K562 (cell line): Measurements from ENCODE around the gene PLCG2. TPM values are rescaled to one million over a fixed set of nuclear protein-coding genes. Genes with fewer than 3 reads are reported as not detected.
A peak's percentile ranks its signal among the peaks of the same experiment; 100 is the strongest.

Experiments used
- ATAC-seq: fragments of 200-7000 bp; cut with Tn5 transposase; 3 replicates; pipeline ENCODE4 v1.9.1; 2020; ENCODE audit warnings: moderate library complexity
- BruUV-seq: library from RNA; stranded (reverse); fragments of 400-500 nt; replicated peaks from 2 replicates; lab custom pipeline; 2021; lab: Mats Ljungman, UMichigan
- CTCF ChIA-PET: fragments of 300-600 bp; formaldehyde crosslinking; extraction: SDS; loops from one replicate; lab custom pipeline; 2021; ENCODE audit warnings: low intra/inter-chr PET ratio; lab: Yijun Ruan, JAX
- POLR2A ChIA-PET: fragments of 300-600, 350-650 bp; sonication (Branson Sonifier 250); formaldehyde crosslinking; extraction: SDS; loops from one replicate; lab custom pipeline; 2021; ENCODE audit warnings: antibody characterized with exemption, inconsistent platforms; lab: Yijun Ruan, JAX
- DNase-seq, 4 experiments: peaks; one replicate each; pipeline versions ENCODE4 v3.0.0 to v3.0.0-alpha.2; 2011 to 2018; ENCODE audit warnings: low spot score in 3 of 4, mixed read lengths in 3 of 4; ENCODE audit errors: extremely low read depth in 1 of 4
- FAIRE-seq: peaks from 2 replicates; lab custom pipeline; 2011; peaks lifted over from hg19 to GRCh38; lab: Jason Lieb, UNC
- H2AFZ ChIP-seq: 2 replicates; pipeline ENCODE4 v1.6.0; 2011; ENCODE audit warnings: low read depth, low read length, control low read depth, inconsistent platforms
- H3K27ac ChIP-seq: fragments of 200-600 bp; 3 replicates; pipeline ENCODE4 v1.8.0; 2011; ENCODE audit warnings: low read depth, mild to moderate bottlenecking, control low read depth, inconsistent platforms, low read length, moderate library complexity, mixed read lengths; ENCODE audit errors: extremely low read depth
- H3K27me3 ChIP-seq, 2 experiments: fragments of 300-600 bp in 1 of 2; 2 replicates in 1 of 2; 3 replicates in 1 of 2; pipeline versions ENCODE4 v1.6.0 to v1.8.0; 2011; ENCODE audit warnings: inconsistent platforms in 2 of 2, low read length in 2 of 2, mild to moderate bottlenecking in 1 of 2, mixed read lengths in 1 of 2, moderate library complexity in 1 of 2; ENCODE audit not compliant: control insufficient read depth in 2 of 2, insufficient read depth in 2 of 2
- H3K36me3 ChIP-seq: fragments of 300-600 bp; 3 replicates; pipeline ENCODE4 v1.8.0; 2011; ENCODE audit warnings: mild to moderate bottlenecking, low read length, inconsistent platforms; ENCODE audit not compliant: control insufficient read depth, insufficient read depth
- H3K4me1 ChIP-seq, 2 experiments: fragments of 200-600 bp in 1 of 2; replicated peaks in 1 of 2; 2 replicates in 1 of 2; 3 replicates in 1 of 2; pipeline versions ENCODE4 v1.5.1 to v1.8.0; 2011; ENCODE audit warnings: inconsistent platforms in 2 of 2, low read length in 2 of 2, mild to moderate bottlenecking in 1 of 2, mixed read lengths in 1 of 2, moderate library complexity in 1 of 2; ENCODE audit not compliant: control insufficient read depth in 2 of 2, insufficient read depth in 2 of 2
- H3K4me2 ChIP-seq: 2 replicates; pipeline ENCODE4 v1.6.1; 2011; ENCODE audit warnings: low read length, control low read depth, inconsistent platforms, mixed read lengths; ENCODE audit not compliant: insufficient read depth
- H3K4me3 ChIP-seq: fragments of 200-600 bp; sonication (generic), shearing (Covaris generic); 2 replicates; pipeline ENCODE4 v1.5.1; 2016; ENCODE audit warnings: control low read depth, inconsistent platforms
- H3K79me2 ChIP-seq: fragments of 200-600 bp; 3 replicates; pipeline ENCODE4 v1.8.0; 2011; ENCODE audit warnings: low read length, inconsistent platforms; ENCODE audit not compliant: control insufficient read depth, insufficient read depth
- H3K9ac ChIP-seq, 2 experiments: 2 replicates each; pipeline versions ENCODE4 v1.6.0 to v1.6.1; 2011; ENCODE audit warnings: low read depth in 2 of 2, low read length in 2 of 2, control low read depth in 1 of 2, inconsistent platforms in 1 of 2, mild to moderate bottlenecking in 1 of 2, mixed read lengths in 1 of 2; ENCODE audit not compliant: insufficient read depth in 1 of 2
- H3K9me1 ChIP-seq: one replicate; pipeline ENCODE4 v1.6.0; 2011; ENCODE audit warnings: inconsistent platforms, mild to moderate bottlenecking, low read length, moderate library complexity; ENCODE audit not compliant: control insufficient read depth, insufficient read depth
- H3K9me3 ChIP-seq: replicated peaks from 2 replicates; pipeline ENCODE4 v1.5.1; 2011; ENCODE audit warnings: low read depth, low read length, inconsistent platforms; ENCODE audit not compliant: control insufficient read depth, insufficient read depth
- H4K20me1 ChIP-seq: replicated peaks from 2 replicates; pipeline ENCODE4 v1.6.1; 2011; ENCODE audit warnings: low read length, inconsistent platforms, mixed read lengths; ENCODE audit not compliant: control insufficient read depth, insufficient read depth
- CBFB ChIP-seq: sonication (generic); formaldehyde crosslinking; IDR thresholded peaks from 2 replicates; pipeline ENCODE4 v1.4.0; 2020; ENCODE audit warnings: mild to moderate bottlenecking, missing genetic modification reagents
- CGGBP1 ChIP-seq: fragments of 250-450 bp; sonication (Bioruptor Pico); IDR thresholded peaks from 2 replicates; pipeline ENCODE4 v1.9.0; 2021; ENCODE audit warnings: mild to moderate bottlenecking
- E4F1 ChIP-seq: fragments of 250-450 bp; sonication (Bioruptor Pico); IDR thresholded peaks from 2 replicates; pipeline ENCODE4 v1.5.0; 2021; ENCODE audit warnings: mild to moderate bottlenecking, borderline replicate concordance
- GABPB1 ChIP-seq: sonication (generic); formaldehyde crosslinking; IDR thresholded peaks from 2 replicates; pipeline ENCODE4 v1.8.0; 2022; ENCODE audit warnings: mild to moderate bottlenecking, missing genetic modification reagents
- HINFP ChIP-seq: fragments of 450-650 bp; conservative IDR thresholded peaks from 2 replicates; pipeline ENCODE4 v1.6.1; 2016; ENCODE audit warnings: missing genetic modification characterization, low read depth, mild to moderate bottlenecking, control low read depth, missing compliant biosample characterization
- MYBL2 ChIP-seq, 2 experiments: fragments of 450-650 bp in 1 of 2; sonication (generic) in 1 of 2; formaldehyde crosslinking in 1 of 2; IDR thresholded peaks; 2 replicates each; pipeline versions ENCODE4 v1.6.1 to v1.8.1; 2017 to 2022; ENCODE audit warnings: borderline replicate concordance in 1 of 2, inconsistent platforms in 1 of 2, low read depth in 1 of 2, mild to moderate bottlenecking in 1 of 2, missing genetic modification reagents in 1 of 2, moderate library complexity in 1 of 2
- NR2C2 ChIP-seq, 2 experiments: fragments of 200-800 bp in 1 of 2; sonication (Bioruptor generic) in 1 of 2; sonication (generic) in 1 of 2; formaldehyde crosslinking in 1 of 2; IDR thresholded peaks; 2 replicates each; pipeline versions ENCODE4 v1.6.1 to v1.8.0; 2016 to 2022; ENCODE audit warnings: mild to moderate bottlenecking in 1 of 2, missing compliant biosample characterization in 1 of 2, missing genetic modification characterization in 1 of 2, missing genetic modification reagents in 1 of 2
- NRF1 ChIP-seq, 2 experiments: fragments of 450-650 bp; IDR thresholded peaks in 1 of 2; conservative IDR thresholded peaks in 1 of 2; 2 replicates each; pipeline ENCODE4 v1.6.1; 2014; ENCODE audit warnings: mild to moderate bottlenecking in 2 of 2
- PHF20 ChIP-seq: fragments of 450-650 bp; IDR thresholded peaks from 2 replicates; pipeline ENCODE4 v1.6.1; 2018; ENCODE audit not compliant: partially characterized antibody
- PKNOX1 ChIP-seq: fragments of 450-650 bp; IDR thresholded peaks from 2 replicates; pipeline ENCODE4 v1.6.1; 2016
- PTRF ChIP-seq: fragments of 450-650 bp; IDR thresholded peaks from 2 replicates; pipeline ENCODE4 v1.6.1; 2016; ENCODE audit warnings: mild to moderate bottlenecking, missing genetic modification characterization, missing compliant biosample characterization
- RBM34 ChIP-seq: fragments of 200-400 bp; formaldehyde crosslinking; IDR thresholded peaks from 2 replicates; pipeline ENCODE4 v1.6.1; 2018; ENCODE audit warnings: low read length, borderline replicate concordance; ENCODE audit not compliant: insufficient read depth
- SRSF1 ChIP-seq: fragments of 200-400 bp; formaldehyde crosslinking; IDR thresholded peaks from 2 replicates; pipeline ENCODE4 v1.6.1; 2017; ENCODE audit warnings: mild to moderate bottlenecking, low read depth, low read length, moderate library complexity
- ZBTB7A ChIP-seq: IDR thresholded peaks from 2 replicates; pipeline ENCODE4 v1.6.1; 2011; ENCODE audit warnings: low read depth, mild to moderate bottlenecking, low read length, moderate library complexity, borderline replicate concordance; ENCODE audit not compliant: control insufficient read depth
- ZNF316 ChIP-seq: fragments of 450-650 bp; IDR thresholded peaks from 2 replicates; pipeline ENCODE4 v1.6.1; 2016
- ZZZ3 ChIP-seq: fragments of 450-650 bp; IDR thresholded peaks from 2 replicates; pipeline ENCODE4 v1.6.1; 2016; ENCODE audit warnings: antibody characterized with exemption, mild to moderate bottlenecking, moderate library complexity
- WGBS: fragments of 100-300 bp; shearing (Covaris generic); methylation state at CpG from one replicate; pipeline ENCODE4 v1.1.6; 2016; ENCODE audit warnings: low coverage, mixed read lengths; ENCODE audit not compliant: insufficient coverage; ENCODE audit errors: missing lambda C conversion rate; 5-methylcytosine and 5-hydroxymethylcytosine counted together
- in situ Hi-C: fragments of 300-500 bp; cut with MboI; formaldehyde crosslinking; loops from 4 replicates; pipeline ENCODE4 v1.15.0; 2018; ENCODE audit warnings: inconsistent platforms, mixed read lengths
- intact Hi-C: fragments of 100-400 bp; cut with micrococcal nuclease; formaldehyde crosslinking; loops from 2 replicates; pipeline ENCODE4 v1.14.2; 2022
- polyA plus RNA-seq, 8 experiments: library from polyadenylated mRNA; depleted of rRNA in 4 of 8; stranded (reverse) in 5 of 8; unstranded in 3 of 8; fragments of >200 nt; fragmentation: Nextera tagmentation in 2 of 8; fragmentation: Illumina TruSeq in 1 of 8; extraction: Ambion mirVana in 2 of 8; extraction: Trizol in 1 of 8; gene quantifications; 2 replicates each; pipeline versions ENCODE4 v1.2.1 to v1.2.3, GENCODE V29; 2011 to 2014; ENCODE audit warnings: inconsistent platforms in 1 of 8, missing spikeins in 1 of 8
- total RNA-seq, 7 experiments: library from RNA; depleted of rRNA in 6 of 7; stranded (reverse); fragments of >200 nt in 6 of 7; fragmentation: Illumina TruSeq in 2 of 7; extraction: Trizol in 2 of 7; gene quantifications; 2 replicates each; pipeline versions ENCODE4 v1.2.1 to v1.2.3, GENCODE V29; 2011 to 2021; ENCODE audit warnings: low replicate concordance in 1 of 7

Gene PLCG2
- total and polyA plus RNA-seq, 9 of the 15 experiments (the other 6 are each of a cell fraction or from before 2014, with no cell fraction given): 0.94 to 7.1 (median 3.1) TPM

GRCh38 chr16:81928975-81929374, 149.9 kb downstream of the PLCG2 start:
- intact Hi-C loops: no loop called here
- CTCF ChIA-PET: no interaction called here
- peak; percentile 56 to 70 (median 62) for DNase-seq
- TF ChIP-seq RBM34 (no peak), GABPB1 (CRISPR knock-in tag) (0 out of 2 replicates have a peak, but pooled peaks have one; percentile 17), ZZZ3 (no peak), ZBTB7A (no peak), PHF20 (peak; percentile 60), E4F1 (no peak), CBFB (no peak), NRF1 (conservative IDR thresholded peaks at IDR 0.05 in 1 of 2, IDR thresholded peaks at IDR 0.05 in 1 of 2) (peak; percentile 28 to 40; a peak in 3 of 4 replicates), HINFP (tag) (no peak), PKNOX1 (peak; percentile 68), SRSF1 (no peak), ZNF316 (no peak), MYBL2 (IDR thresholded peaks at IDR 0.05; ENCODE audit: low read depth) (no peak), MYBL2 (CRISPR knock-in tag; IDR thresholded peaks at IDR 0.05; ENCODE audit: borderline replicate concordance) (no peak), CGGBP1 (CRISPR knock-in tag) (no peak), PTRF (tag) (no peak), NR2C2 (CRISPR knock-in tag; IDR thresholded peaks at IDR 0.05) (no peak), NR2C2 (tag; IDR thresholded peaks at IDR 0.05) (no peak)

More at GRCh38 chr16:81928975-81929374, 149.9 kb downstream of the PLCG2 start:
- in situ Hi-C loops: no loop called here
- Histone ChIP-seq H3K27me3 (peaks cover 17 to 38% of the 10 kb centered on the region in 2 experiments; a peak in 4 of 5 replicates), H3K9me1 (no peaks in the 10 kb centered on the region), H3K9me3 (no peaks in the 10 kb centered on the region), H4K20me1 (no peaks in the 10 kb centered on the region), H3K27ac (no peak overlapping the region), H2AFZ (peak overlapping the region; percentile 61), H3K4me2 (peak overlapping the region; percentile 38), H3K9ac (no peak overlapping the region), H3K4me1 (peaks cover 5 to 10% of the 10 kb centered on the region in 2 experiments; a peak in 3 of 5 replicates), H3K4me3 (no peak overlapping the region), H3K36me3 (no peaks in the 10 kb centered on the region), H3K79me2 (no peaks in the 10 kb centered on the region)
- ATAC-seq (peak; percentile 91), FAIRE-seq (peak; percentile 85)
- 8% methylated on average over 8 of the region's 8 CpGs for WGBS
- no TSS peak for BruUV-seq
- POLR2A ChIA-PET: no interaction called here
